Measurements from ENCODE around the gene ZSWIM4. TPM values are rescaled to one million over a fixed set of nuclear protein-coding genes. Genes with fewer than 3 reads are reported as not detected.

ZSWIM4 gene
- total RNA-seq, 6 experiments from 2014 or later: 0.98 to 3.7 (median 1.7) TPM

DNA sequence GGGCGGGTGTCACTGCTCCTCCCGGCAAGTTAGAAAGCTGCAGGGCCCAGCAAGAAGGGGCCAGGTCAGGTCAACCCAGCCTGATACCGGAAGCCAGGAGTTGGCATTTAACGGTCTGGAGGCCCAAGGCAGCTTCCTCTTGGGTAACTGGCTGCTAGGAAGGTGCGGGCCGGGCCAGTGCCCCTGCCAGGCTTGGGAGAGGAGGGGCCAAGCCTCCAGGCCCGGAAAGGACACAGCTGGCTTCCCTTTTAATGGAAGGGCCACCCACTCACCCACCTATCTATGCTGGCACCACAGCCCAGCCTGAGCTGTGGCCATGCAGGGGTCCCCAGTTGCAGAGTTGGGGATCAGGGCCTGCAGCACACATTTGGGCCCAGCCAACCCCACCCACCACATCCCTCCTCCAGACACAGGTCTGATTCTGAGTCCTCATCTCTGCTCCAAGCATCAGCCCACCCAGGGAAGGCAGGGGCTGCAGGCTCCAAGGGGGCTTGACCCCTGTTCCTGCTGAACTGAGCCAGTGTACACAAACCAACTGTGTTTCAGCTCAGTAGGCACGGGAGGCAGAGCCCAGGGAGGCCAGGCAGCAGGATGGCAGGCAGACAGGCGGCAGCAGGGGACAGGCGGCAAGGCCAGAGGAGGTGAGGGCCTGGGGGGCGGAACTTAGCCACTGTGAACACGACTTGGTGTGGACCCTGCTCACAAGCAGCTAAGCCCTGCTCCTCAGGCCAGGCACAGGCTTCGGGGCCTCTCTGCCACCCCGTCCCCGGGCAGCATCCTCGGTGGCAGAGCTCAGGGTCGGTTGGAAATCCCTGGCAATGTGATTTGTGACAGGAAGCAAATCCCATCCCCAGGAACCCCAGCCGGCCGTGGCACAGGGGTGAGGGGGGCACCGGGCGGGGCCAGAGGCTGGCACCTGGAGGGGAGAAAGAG lies 40.8 kb downstream of the ZSWIM4 start:
- Histone ChIP-seq H3K27me3 (no peaks in the 10 kb centered on the region), H3K9me3 (no peaks in the 10 kb centered on the region), H3K4me3 (no peak overlapping the region), H3K4me1 (peaks cover 0 to 23% (median 0%) of the 10 kb centered on the region in 4 donors), H3K36me3 (no peaks in the 10 kb centered on the region), H3K27ac (peak overlapping the region; percentile 56 to 98 (median 92))
- TF ChIP-seq, protein P1, sequence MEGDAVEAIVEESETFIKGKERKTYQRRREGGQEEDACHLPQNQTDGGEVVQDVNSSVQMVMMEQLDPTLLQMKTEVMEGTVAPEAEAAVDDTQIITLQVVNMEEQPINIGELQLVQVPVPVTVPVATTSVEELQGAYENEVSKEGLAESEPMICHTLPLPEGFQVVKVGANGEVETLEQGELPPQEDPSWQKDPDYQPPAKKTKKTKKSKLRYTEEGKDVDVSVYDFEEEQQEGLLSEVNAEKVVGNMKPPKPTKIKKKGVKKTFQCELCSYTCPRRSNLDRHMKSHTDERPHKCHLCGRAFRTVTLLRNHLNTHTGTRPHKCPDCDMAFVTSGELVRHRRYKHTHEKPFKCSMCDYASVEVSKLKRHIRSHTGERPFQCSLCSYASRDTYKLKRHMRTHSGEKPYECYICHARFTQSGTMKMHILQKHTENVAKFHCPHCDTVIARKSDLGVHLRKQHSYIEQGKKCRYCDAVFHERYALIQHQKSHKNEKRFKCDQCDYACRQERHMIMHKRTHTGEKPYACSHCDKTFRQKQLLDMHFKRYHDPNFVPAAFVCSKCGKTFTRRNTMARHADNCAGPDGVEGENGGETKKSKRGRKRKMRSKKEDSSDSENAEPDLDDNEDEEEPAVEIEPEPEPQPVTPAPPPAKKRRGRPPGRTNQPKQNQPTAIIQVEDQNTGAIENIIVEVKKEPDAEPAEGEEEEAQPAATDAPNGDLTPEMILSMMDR (IDR thresholded peaks at IDR 0.05): no peak
- no peak for TF ChIP-seq POLR2A (IDR thresholded peaks at IDR 0.05)
- peak; percentile 55 to 75 (median 59) for DNase-seq
- 32% methylated on average over 4 of the region's 21 CpGs for WGBS (ENCODE audit: insufficient coverage, low coverage, low lambda C conversion rate, missing lambda C conversion rate)
- no peak for ATAC-seq
- intact Hi-C loops (cut with DNase I): no loop called here

DNA sequence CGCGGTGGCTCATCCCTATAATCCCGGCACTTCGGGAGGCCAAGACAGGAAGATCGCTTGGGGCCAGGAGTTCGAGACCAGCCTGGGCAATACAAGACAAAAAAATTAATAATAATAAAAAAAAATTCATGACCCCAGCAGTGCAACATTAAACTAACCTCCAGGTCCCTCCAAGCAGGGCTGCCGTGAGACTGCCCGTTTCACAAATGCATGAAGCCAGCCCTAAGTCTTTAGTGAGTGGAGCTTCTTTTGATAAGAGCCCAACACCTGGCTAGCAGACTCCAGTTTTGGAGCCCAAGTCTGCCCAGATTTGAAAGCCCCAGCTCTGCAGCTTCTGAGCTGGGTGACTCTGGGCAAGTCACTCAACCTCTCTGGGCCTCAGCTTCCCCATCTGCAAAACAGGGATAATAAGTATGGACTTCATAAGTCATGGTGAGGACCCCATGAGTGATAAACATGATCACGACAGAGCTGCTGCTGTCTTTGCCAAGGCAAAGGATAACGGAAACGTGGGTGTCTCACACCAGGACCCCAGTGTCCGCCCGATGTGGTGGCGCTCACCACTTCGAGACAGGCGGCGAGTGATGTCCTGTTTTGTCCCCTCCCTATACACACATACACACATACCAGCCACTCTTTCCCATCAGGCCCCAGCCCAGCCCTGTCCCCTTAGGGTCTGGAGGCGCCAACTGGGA lies 43.3 kb downstream of the ZSWIM4 start:
- Histone ChIP-seq H3K4me3 (peak overlapping the region in 2 of 3 donors; percentile 75 to 85), H3K9me3 (no peaks in the 10 kb centered on the region), H3K27me3 (no peaks in the 10 kb centered on the region), H3K36me3 (no peaks in the 10 kb centered on the region), H3K4me1 (peaks cover 0 to 19% (median 0%) of the 10 kb centered on the region in 4 donors), H3K27ac (peak overlapping the region; percentile 85 to 98 (median 92))
- intact Hi-C loops (cut with DNase I): no loop called here
- peak; percentile 44 for TF ChIP-seq POLR2A (IDR thresholded peaks at IDR 0.05)
- TF ChIP-seq, protein P1 (IDR thresholded peaks at IDR 0.05): no peak
- DNase-seq (no peak), ATAC-seq (no peak)
- 48% methylated on average over 10 of the region's 18 CpGs for WGBS (ENCODE audit: insufficient coverage, low coverage, low lambda C conversion rate, missing lambda C conversion rate)

DNA sequence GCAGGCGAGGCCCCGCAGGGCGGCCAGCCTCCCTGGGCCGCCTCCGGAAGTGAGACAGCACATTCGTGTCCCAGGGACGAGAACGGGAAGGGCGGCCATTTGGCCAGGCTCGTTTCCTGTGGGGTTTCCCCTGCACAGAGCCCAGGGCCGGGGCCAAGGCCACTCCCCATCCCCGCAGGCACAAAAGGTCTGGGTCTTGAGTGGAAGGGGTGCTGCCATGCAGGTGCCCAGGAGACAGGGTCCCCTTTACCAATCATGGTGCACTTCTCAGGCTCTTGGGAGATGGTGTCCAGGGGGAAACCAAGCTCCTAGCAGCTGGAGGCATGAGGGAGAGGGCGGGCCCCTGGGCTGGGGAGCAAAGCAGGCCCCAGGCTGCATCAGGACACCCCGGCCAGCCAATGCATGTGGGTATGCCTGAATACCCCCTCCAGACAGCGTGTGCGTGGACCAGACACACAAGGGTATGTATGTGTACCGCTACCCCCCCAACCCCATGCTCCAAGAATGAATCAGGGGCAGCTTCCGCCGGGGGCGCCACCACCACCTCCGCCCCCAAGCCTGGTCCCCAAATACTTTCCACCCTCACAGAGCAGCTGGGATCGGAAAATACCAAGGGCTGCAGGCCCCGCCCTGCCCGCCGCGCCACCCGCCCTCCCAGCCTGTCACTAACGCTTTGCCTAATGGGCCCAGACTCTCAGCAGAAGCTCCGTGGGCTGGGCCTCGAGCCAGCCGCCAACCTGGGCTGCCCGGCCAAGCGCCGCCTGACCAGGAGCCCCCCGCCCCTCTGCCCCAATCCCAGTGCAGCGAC lies 44.1 kb downstream of the ZSWIM4 start:
- peak; percentile 85 to 92 (median 89) for DNase-seq
- intact Hi-C loops (cut with DNase I): no loop called here
- peak overlapping the region; percentile 66 to 85 (median 75) for H3K4me3 ChIP-seq
- peak; percentile 52 to 68 (median 60) for ATAC-seq
- no peaks in the 10 kb centered on the region for H3K36me3 ChIP-seq
- WGBS (ENCODE audit: insufficient coverage, low coverage, low lambda C conversion rate, missing lambda C conversion rate): 45% methylated on average over 20 of the region's 36 CpGs
- H3K27me3 ChIP-seq: no peaks in the 10 kb centered on the region
- peak; percentile 43 for TF ChIP-seq POLR2A (IDR thresholded peaks at IDR 0.05)
- TF ChIP-seq, protein P1 (IDR thresholded peaks at IDR 0.05): no peak
- peaks cover 0 to 12% (median 0%) of the 10 kb centered on the region in 4 donors for H3K4me1 ChIP-seq
- H3K27ac ChIP-seq: peak overlapping the region; percentile 85 to 98 (median 92)
- H3K9me3 ChIP-seq: no peaks in the 10 kb centered on the region

DNA sequence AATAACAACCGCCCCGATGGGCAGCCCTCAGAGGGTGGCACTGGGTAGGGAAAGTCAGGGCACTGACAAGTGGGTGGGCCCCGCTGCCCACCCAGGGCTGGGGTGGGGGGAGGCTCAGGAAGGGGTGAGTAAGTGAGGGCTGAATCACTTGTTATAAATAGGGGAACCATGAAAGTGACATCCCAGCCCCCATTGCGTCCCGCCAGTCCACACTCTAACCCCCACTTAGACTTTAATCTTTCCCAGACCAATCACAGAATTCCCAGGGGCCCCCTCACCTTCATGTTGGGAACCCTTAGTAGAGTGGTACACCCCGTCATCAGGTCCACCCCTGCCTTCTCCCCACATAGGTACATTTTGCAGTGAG lies 44.7 kb downstream of the ZSWIM4 start:
- Histone ChIP-seq H3K9me3 (no peaks in the 10 kb centered on the region), H3K4me3 (peak overlapping the region; percentile 66 to 85 (median 75)), H3K27ac (peak overlapping the region; percentile 85 to 98 (median 92)), H3K27me3 (no peaks in the 10 kb centered on the region), H3K4me1 (peaks cover 0 to 10% (median 0%) of the 10 kb centered on the region in 4 donors), H3K36me3 (no peaks in the 10 kb centered on the region)
- ATAC-seq (peak in 2 of 4 donors; percentile 0), DNase-seq (no peak)
- intact Hi-C loops (cut with DNase I): no loop called here
- TF ChIP-seq POLR2A (IDR thresholded peaks at IDR 0.05): peak; percentile 3
- TF ChIP-seq, protein P1 (IDR thresholded peaks at IDR 0.05): no peak
- WGBS (ENCODE audit: insufficient coverage, low coverage, low lambda C conversion rate, missing lambda C conversion rate): 37% methylated on average over 4 of the region's 6 CpGs

Measured in right lobe of liver (tissue), 6 donors.